ENCODE measurements around the gene FAIM2. TPM values are rescaled to one million over a fixed set of nuclear protein-coding genes. Genes with fewer than 3 reads are reported as not detected.

FAIM2 gene
- total and polyA plus RNA-seq, 2 donors from 2014 or later = 1.3 to 5.5 TPM

GRCh38 chr12:49946086-49946485, 42.4 kb upstream of the FAIM2 start:
- intact Hi-C loops (cut with DNase I) = no loop called here
- no peak for FAIRE-seq
- H3K9ac ChIP-seq (ENCODE audit: low read length in 3 of 3) = peak overlapping the region in 1 of 3 donors; percentile 49
- no peaks in the 10 kb centered on the region for H3K9me3 ChIP-seq (ENCODE audit: control insufficient read depth in 2 of 3, insufficient read depth in 1 of 3, low read length in 3 of 3)
- H3K4me1 ChIP-seq (ENCODE audit: control insufficient read depth in 2 of 3, insufficient read depth in 2 of 3, low read depth in 1 of 3, low read length in 3 of 3) = peaks cover 0 to 6% (median 4%) of the 10 kb centered on the region in 3 donors
- H3K27ac ChIP-seq (ENCODE audit: low read depth in 2 of 2, low read length in 2 of 2) = peak overlapping the region in 1 of 2 donors; percentile 51
- TF ChIP-seq CTCF (IDR thresholded peaks at IDR 0.05; ENCODE audit: borderline replicate concordance, extremely low read depth, insufficient read depth) = no peak
- H3K36me3 ChIP-seq (ENCODE audit: control insufficient read depth in 2 of 3, insufficient read depth in 3 of 3, low read length in 3 of 3) = no peaks in the 10 kb centered on the region
- peak overlapping the region in 1 of 3 donors; percentile 24 for H3K4me3 ChIP-seq (ENCODE audit: low read length in 3 of 3)
- peak in 2 of 5 donors; percentile 23 to 38 for DNase-seq
- no peaks in the 10 kb centered on the region for H3K27me3 ChIP-seq (ENCODE audit: control insufficient read depth, insufficient read depth, low read length)

- Histone ChIP-seq H3K36me3 (ENCODE audit: control insufficient read depth in 2 of 3, insufficient read depth in 3 of 3, low read length in 3 of 3) (no peaks in the 10 kb centered on the region), H3K4me1 (ENCODE audit: control insufficient read depth in 2 of 3, insufficient read depth in 2 of 3, low read depth in 1 of 3, low read length in 3 of 3) (peaks cover 0 to 6% (median 4%) of the 10 kb centered on the region in 3 donors), H3K9ac (ENCODE audit: low read length in 3 of 3) (peak overlapping the region in 1 of 3 donors; percentile 49), H3K27ac (ENCODE audit: low read depth in 2 of 2, low read length in 2 of 2) (peak overlapping the region; percentile 35 to 51), H3K4me3 (ENCODE audit: low read length in 3 of 3) (peak overlapping the region; percentile 14 to 33 (median 24)), H3K27me3 (ENCODE audit: control insufficient read depth, insufficient read depth, low read length) (no peaks in the 10 kb centered on the region), H3K9me3 (ENCODE audit: control insufficient read depth in 2 of 3, insufficient read depth in 1 of 3, low read length in 3 of 3) (no peaks in the 10 kb centered on the region)
- peak; percentile 79 for TF ChIP-seq CTCF (IDR thresholded peaks at IDR 0.05; ENCODE audit: borderline replicate concordance, extremely low read depth, insufficient read depth)
- peak; percentile 6 for FAIRE-seq
- intact Hi-C loops (cut with DNase I) = no loop called here
- DNase-seq = peak; percentile 76 to 93 (median 85)
These were observed 41.8 kb upstream of the FAIM2 start for GRCh38 chr12:49945394-49946080.

GRCh38 chr12:49944718-49945117, 41.0 kb upstream of the FAIM2 start:
- Histone ChIP-seq H3K4me3 (ENCODE audit: low read length in 3 of 3) (no peak overlapping the region), H3K9me3 (ENCODE audit: control insufficient read depth in 2 of 3, insufficient read depth in 1 of 3, low read length in 3 of 3) (no peaks in the 10 kb centered on the region), H3K36me3 (ENCODE audit: control insufficient read depth in 2 of 3, insufficient read depth in 3 of 3, low read length in 3 of 3) (no peaks in the 10 kb centered on the region), H3K9ac (ENCODE audit: low read length in 3 of 3) (peak overlapping the region in 1 of 3 donors; percentile 21), H3K27me3 (ENCODE audit: control insufficient read depth, insufficient read depth, low read length) (no peaks in the 10 kb centered on the region), H3K4me1 (ENCODE audit: control insufficient read depth in 2 of 3, insufficient read depth in 2 of 3, low read depth in 1 of 3, low read length in 3 of 3) (peaks cover 0 to 6% (median 4%) of the 10 kb centered on the region in 3 donors), H3K27ac (ENCODE audit: low read depth in 2 of 2, low read length in 2 of 2) (no peak overlapping the region)
- FAIRE-seq = no peak
- DNase-seq = peak in 2 of 5 donors; percentile 39 to 53
- intact Hi-C loops (cut with DNase I) = no loop called here
- no peak for TF ChIP-seq CTCF (IDR thresholded peaks at IDR 0.05; ENCODE audit: borderline replicate concordance, extremely low read depth, insufficient read depth)

Measured in kidney (tissue), 14 donors.